Astrocyte (in vitro differentiated cells and primary cell): ENCODE data around the gene ATP2B2. TPM values are rescaled to one million over a fixed set of nuclear protein-coding genes. Genes with fewer than 3 reads are reported as not detected.

Source experiments
- DNase-seq: peaks from one replicate; pipeline ENCODE4 v3.0.0-alpha.2; 2010; ENCODE audit warnings: low read depth
- FAIRE-seq: peaks from 2 replicates; lab custom pipeline; 2011; peaks lifted over from hg19 to GRCh38; lab: Jason Lieb, UNC
- H2AFZ ChIP-seq: 2 replicates; pipeline ENCODE4 v1.6.0; 2012; ENCODE audit warnings: low read depth, low read length, inconsistent platforms
- H3K27ac ChIP-seq: 2 replicates; pipeline ENCODE4 v1.5.1; 2011; ENCODE audit warnings: low read depth, low read length, inconsistent platforms
- H3K27me3 ChIP-seq: 2 replicates; pipeline ENCODE4 v1.6.0; 2011; ENCODE audit warnings: low read length, inconsistent platforms; ENCODE audit not compliant: insufficient read depth
- H3K36me3 ChIP-seq: 2 replicates; pipeline ENCODE4 v1.5.1; 2011; ENCODE audit warnings: low read length, inconsistent platforms; ENCODE audit not compliant: insufficient read depth
- H3K4me1 ChIP-seq: 2 replicates; pipeline ENCODE4 v1.5.1; 2011; ENCODE audit warnings: low read length, inconsistent platforms; ENCODE audit not compliant: insufficient read depth
- H3K4me2 ChIP-seq: 2 replicates; pipeline ENCODE4 v1.6.0; 2012; ENCODE audit warnings: low read length, inconsistent platforms
- H3K4me3 ChIP-seq: 2 replicates; pipeline ENCODE4 v1.5.1; 2011; ENCODE audit warnings: low read depth, mild to moderate bottlenecking, low read length, inconsistent platforms; ENCODE audit not compliant: insufficient read depth
- H3K79me2 ChIP-seq: 2 replicates; pipeline ENCODE4 v1.6.0; 2012; ENCODE audit warnings: mild to moderate bottlenecking, low read length, inconsistent platforms; ENCODE audit not compliant: insufficient read depth
- H3K9ac ChIP-seq: 2 replicates; pipeline ENCODE4 v1.6.0; 2012; ENCODE audit warnings: mild to moderate bottlenecking, low read length, inconsistent platforms
- H3K9me3 ChIP-seq: 2 replicates; pipeline ENCODE4 v1.5.1; 2012; ENCODE audit warnings: low read depth, mild to moderate bottlenecking, low read length, inconsistent platforms; ENCODE audit not compliant: insufficient read depth
- H4K20me1 ChIP-seq: 2 replicates; pipeline ENCODE4 v1.6.0; 2012; ENCODE audit warnings: low read length, inconsistent platforms; ENCODE audit not compliant: insufficient read depth
- H3K27ac Mint-ChIP-seq: one replicate; pipeline ENCODE4 v1.8.0; 2021; ENCODE audit warnings: mild to moderate bottlenecking, mixed read lengths; ENCODE audit not compliant: unreplicated experiment
- H3K27me3 Mint-ChIP-seq: one replicate; pipeline ENCODE4 v1.8.0; 2021; ENCODE audit warnings: low read depth, mixed read lengths; ENCODE audit not compliant: unreplicated experiment
- H3K36me3 Mint-ChIP-seq: one replicate; pipeline ENCODE4 v1.8.0; 2021; ENCODE audit warnings: low read depth, mixed read lengths; ENCODE audit not compliant: unreplicated experiment
- H3K4me1 Mint-ChIP-seq: one replicate; pipeline ENCODE4 v1.8.0; 2021; ENCODE audit warnings: low read depth, mixed read lengths; ENCODE audit not compliant: unreplicated experiment
- H3K4me3 Mint-ChIP-seq: one replicate; pipeline ENCODE4 v1.8.0; 2021; ENCODE audit warnings: mild to moderate bottlenecking, moderate library complexity, mixed read lengths; ENCODE audit not compliant: unreplicated experiment
- H3K9me3 Mint-ChIP-seq: one replicate; pipeline ENCODE4 v1.8.0; 2021; ENCODE audit warnings: mild to moderate bottlenecking, mixed read lengths; ENCODE audit not compliant: unreplicated experiment
- CTCF ChIP-seq: IDR thresholded peaks from 2 replicates; pipeline ENCODE4 v1.5.1; 2011; ENCODE audit warnings: low read depth, mild to moderate bottlenecking, inconsistent platforms, low read length, moderate library complexity; ENCODE audit not compliant: insufficient read depth
- EZH2 ChIP-seq: IDR thresholded peaks from 2 replicates; pipeline ENCODE4 v1.6.1; 2012; ENCODE audit warnings: mild to moderate bottlenecking, low read length, inconsistent platforms; ENCODE audit not compliant: insufficient read depth
- total RNA-seq: library from RNA; stranded (reverse); gene quantifications from 2 replicates; pipeline ENCODE4 v1.2.1, GENCODE V29; 2021

ATP2B2 gene
- total RNA-seq, 1 donor from 2014 or later: 0.05 TPM

DNA sequence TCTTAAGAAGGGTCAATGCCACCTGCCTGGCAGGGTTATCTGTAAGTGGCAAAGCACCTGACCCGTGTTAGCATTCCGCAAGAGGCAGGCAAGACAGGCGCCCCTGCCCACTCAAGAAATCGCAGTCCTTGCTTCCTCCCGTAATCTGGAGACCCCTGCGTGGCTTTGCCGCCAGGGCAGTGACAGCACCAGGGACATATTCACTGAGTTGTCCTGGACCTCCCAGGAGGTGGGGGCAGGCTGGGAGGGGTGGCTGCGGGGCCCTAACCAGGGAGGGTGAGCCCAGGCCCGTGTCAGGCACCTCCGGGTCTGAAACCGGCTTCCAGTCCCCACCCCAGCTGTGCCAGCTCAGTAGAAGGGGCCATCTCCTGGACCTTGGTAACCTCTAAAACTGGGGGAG, 168.6 kb downstream of the ATP2B2 start:
- TF ChIP-seq CTCF: no peak
- no peak for TF ChIP-seq EZH2
- H3K4me3 ChIP-seq: no peak overlapping the region
- no peak overlapping the region for H2AFZ ChIP-seq
- DNase-seq: no peak
- Mint-ChIP-seq H3K27ac (no peak overlapping the region), H3K27me3 (peaks cover 62% of the 10 kb centered on the region), H3K4me3 (no peak overlapping the region), H3K4me1 (peaks cover 2% of the 10 kb centered on the region), H3K9me3 (peaks cover 2% of the 10 kb centered on the region), H3K36me3 (no peaks in the 10 kb centered on the region)
- H3K27me3 ChIP-seq: peaks cover 3% of the 10 kb centered on the region
- no peak for FAIRE-seq
- no peaks in the 10 kb centered on the region for H3K9me3 ChIP-seq
- no peaks in the 10 kb centered on the region for H3K4me1 ChIP-seq
- H3K27ac ChIP-seq: no peak overlapping the region
- no peaks in the 10 kb centered on the region for H3K36me3 ChIP-seq
- H3K4me2 ChIP-seq: no peak overlapping the region
- no peaks in the 10 kb centered on the region for H3K79me2 ChIP-seq
- no peaks in the 10 kb centered on the region for H4K20me1 ChIP-seq
- H3K9ac ChIP-seq: no peak overlapping the region

DNA sequence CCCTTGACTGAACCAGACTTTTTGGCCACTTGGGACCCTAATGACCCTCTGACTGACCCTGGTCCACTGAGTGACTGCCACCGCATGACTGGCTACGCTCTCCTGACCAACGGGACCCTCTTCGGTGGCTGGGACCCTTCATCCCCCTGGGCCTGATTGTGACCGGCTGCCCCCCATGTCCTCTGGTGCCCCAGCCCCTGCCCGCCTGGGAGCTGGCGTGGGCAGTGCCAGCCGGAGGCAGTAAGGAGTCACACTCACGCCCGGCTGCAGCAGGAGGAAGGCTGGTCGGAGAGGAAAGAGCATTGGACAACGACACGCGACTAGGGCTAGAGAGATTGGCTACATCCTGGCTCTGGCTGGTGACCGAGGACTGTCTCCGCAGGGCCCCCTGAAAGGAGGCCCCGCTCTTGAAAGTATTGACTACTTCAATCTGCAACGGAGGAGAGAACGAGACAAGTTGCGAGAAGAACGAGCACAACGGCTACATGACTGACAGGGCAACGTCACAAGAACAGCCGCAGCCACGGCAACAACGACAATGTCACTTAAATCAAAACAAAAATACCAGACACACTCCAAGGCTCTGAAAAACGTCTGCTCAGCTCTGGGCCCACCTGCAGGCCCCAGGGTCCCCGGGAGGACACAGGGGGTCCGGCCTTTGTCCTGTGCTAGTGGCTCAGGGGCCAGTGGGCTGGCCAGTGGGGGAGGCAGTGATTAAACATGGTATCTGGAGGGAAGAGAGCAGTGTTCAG, 169.3 kb downstream of the ATP2B2 start:
- no peaks in the 10 kb centered on the region for H3K36me3 Mint-ChIP-seq
- H3K27me3 Mint-ChIP-seq: peaks cover 63% of the 10 kb centered on the region

More for the DNA sequence above, 169.3 kb downstream of the ATP2B2 start:
- Mint-ChIP-seq H3K9me3 (peaks cover 2% of the 10 kb centered on the region), H3K4me3 (no peak overlapping the region), H3K4me1 (peaks cover 2% of the 10 kb centered on the region), H3K27ac (no peak overlapping the region)
- H3K9ac ChIP-seq: no peak overlapping the region
- H3K79me2 ChIP-seq: no peaks in the 10 kb centered on the region
- TF ChIP-seq CTCF (no peak), EZH2 (no peak)
- no peaks in the 10 kb centered on the region for H3K9me3 ChIP-seq
- FAIRE-seq: no peak
- no peak for DNase-seq
- no peak overlapping the region for H3K4me2 ChIP-seq
- no peak overlapping the region for H3K27ac ChIP-seq
- H3K4me3 ChIP-seq: no peak overlapping the region
- H2AFZ ChIP-seq: no peak overlapping the region
- no peaks in the 10 kb centered on the region for H3K36me3 ChIP-seq
- H3K27me3 ChIP-seq: peaks cover 5% of the 10 kb centered on the region
- H3K4me1 ChIP-seq: no peaks in the 10 kb centered on the region
- no peaks in the 10 kb centered on the region for H4K20me1 ChIP-seq
